Panc1 (cell line): ENCODE data around the gene KCNH1. TPM values are rescaled to one million over a fixed set of nuclear protein-coding genes. Genes with fewer than 3 reads are reported as not detected.

Experiments used
- ATAC-seq: fragments of 200-7000 bp; cut with Tn5 transposase; 2 replicates; pipeline ENCODE4 v1.9.1; 2020; ENCODE audit warnings: mild to moderate bottlenecking, moderate library complexity
- BruUV-seq: library from RNA; stranded (reverse); fragments of 400-500 nt; replicated peaks from 2 replicates; lab custom pipeline; 2021; lab: Mats Ljungman, UMichigan
- CTCF ChIA-PET: fragments of 300-600 bp; sonication (Branson Sonifier 250); formaldehyde crosslinking; loops from one replicate; lab custom pipeline; 2022; ENCODE audit warnings: antibody characterized with exemption; lab: Charles Lee
- POLR2A ChIA-PET: fragments of 300-600 bp; sonication (Branson Sonifier 250); formaldehyde crosslinking; loops from one replicate; lab custom pipeline; 2022; ENCODE audit warnings: antibody characterized with exemption; lab: Charles Lee
- DNase-seq: peaks from one replicate; pipeline ENCODE4 v3.0.0-alpha.2; 2010; ENCODE audit warnings: low read depth, low spot score
- H3K27ac ChIP-seq: 2 replicates; pipeline ENCODE4 v1.5.1; 2011; ENCODE audit warnings: mild to moderate bottlenecking, low read length, inconsistent platforms
- H3K27me3 ChIP-seq: fragments of 200-500 bp; sonication (Bioruptor generic); 2 replicates; pipeline ENCODE4 v1.6.0; 2014; ENCODE audit warnings: low read length, inconsistent platforms; ENCODE audit not compliant: control insufficient read depth, insufficient read depth
- H3K36me3 ChIP-seq: fragments of 200-500 bp; sonication (Bioruptor generic); 2 replicates; pipeline ENCODE4 v1.5.1; 2014; ENCODE audit warnings: inconsistent platforms, mild to moderate bottlenecking, low read length, moderate library complexity; ENCODE audit not compliant: control insufficient read depth, insufficient read depth
- H3K4me1 ChIP-seq: 2 replicates; pipeline ENCODE4 v1.5.1; 2011; ENCODE audit warnings: inconsistent platforms, mild to moderate bottlenecking, low read length, moderate library complexity; ENCODE audit not compliant: control insufficient read depth, insufficient read depth
- H3K4me3 ChIP-seq, 2 experiments: 2 replicates each; pipeline ENCODE4 v1.5.1; 2011 to 2012; ENCODE audit warnings: low read depth in 2 of 2, low read length in 2 of 2, mild to moderate bottlenecking in 2 of 2, inconsistent platforms in 1 of 2, moderate library complexity in 1 of 2
- H3K9me3 ChIP-seq: fragments of 200-500 bp; sonication (Bioruptor generic); 2 replicates; pipeline ENCODE4 v1.5.1; 2014; ENCODE audit warnings: low read depth, mild to moderate bottlenecking, inconsistent platforms, low read length, moderate library complexity; ENCODE audit not compliant: control insufficient read depth, insufficient read depth
- CTCF ChIP-seq: fragments of 450-650 bp; IDR thresholded peaks from 2 replicates; pipeline ENCODE4 v1.5.1; 2017; ENCODE audit warnings: mild to moderate bottlenecking
- POLR2AphosphoS5 ChIP-seq: IDR thresholded peaks from 2 replicates; pipeline ENCODE4 v1.6.1; 2012; ENCODE audit warnings: mild to moderate bottlenecking, low read depth, low read length, moderate library complexity
- REST ChIP-seq, 2 experiments: IDR thresholded peaks; 2 replicates each; pipeline ENCODE4 v1.6.1; 2011 to 2012; ENCODE audit warnings: low read depth in 2 of 2, control low read depth in 1 of 2, low read length in 1 of 2, mild to moderate bottlenecking in 1 of 2, moderate library complexity in 1 of 2; ENCODE audit not compliant: insufficient read depth in 1 of 2
- SIN3A ChIP-seq: IDR thresholded peaks from 2 replicates; pipeline ENCODE4 v1.6.1; 2012; ENCODE audit warnings: low read depth, mild to moderate bottlenecking, low read length, moderate library complexity, borderline replicate concordance; ENCODE audit not compliant: insufficient read depth
- TCF7L2 ChIP-seq: IDR thresholded peaks from 2 replicates; pipeline ENCODE4 v1.6.1; 2011; ENCODE audit warnings: mild to moderate bottlenecking, low read depth, low read length, inconsistent platforms
- in situ Hi-C: cut with HindIII; loops from 2 replicates; pipeline ENCODE4 v1.10.0; 2016; ENCODE audit warnings: low sequenced_read_pairs, low pct_unique_long_range_greater_than_20kb
- intact Hi-C: fragments of 100-400 bp; cut with micrococcal nuclease; formaldehyde crosslinking; loops from one replicate; pipeline ENCODE4 v1.10.0; 2022; ENCODE audit not compliant: unreplicated experiment
- total RNA-seq: library from RNA; stranded (reverse); gene quantifications from one replicate; pipeline ENCODE4 v1.2.1, GENCODE V29; 2021; ENCODE audit not compliant: unreplicated experiment

KCNH1 gene
- total RNA-seq, 1 experiment from 2014 or later: not detected

GRCh38 chr1:210900820-210901219, 233.1 kb downstream of the KCNH1 start:
- Histone ChIP-seq H3K4me1 (no peaks in the 10 kb centered on the region), H3K36me3 (no peaks in the 10 kb centered on the region), H3K9me3 (no peaks in the 10 kb centered on the region), H3K27me3 (no peaks in the 10 kb centered on the region), H3K27ac (no peak overlapping the region), H3K4me3 (no peak overlapping the region)
- in situ Hi-C loops: no loop called here
- ATAC-seq: no peak
- no peak for TF ChIP-seq CTCF
- no peak for TF ChIP-seq SIN3A
- no peak for TF ChIP-seq TCF7L2
- no peak for TF ChIP-seq REST (IDR thresholded peaks at IDR 0.05; ENCODE audit: insufficient read depth in 1 of 2, low read depth in 2 of 2, low read length in 1 of 2)
- no peak for TF ChIP-seq POLR2AphosphoS5
- no peak for DNase-seq
- no TSS peak for BruUV-seq
- ChIA-PET POLR2A (no interaction called here), CTCF (no interaction called here)
- intact Hi-C loops: no loop called here

GRCh38 chr1:210900079-210900478, 233.9 kb downstream of the KCNH1 start:
- no peak overlapping the region for H3K4me3 ChIP-seq
- DNase-seq: no peak
- ChIA-PET CTCF (no interaction called here), POLR2A (no interaction called here)
- intact Hi-C loops: no loop called here
- no peaks in the 10 kb centered on the region for H3K4me1 ChIP-seq
- no peak overlapping the region for H3K27ac ChIP-seq
- in situ Hi-C loops: no loop called here
- TF ChIP-seq REST (IDR thresholded peaks at IDR 0.05; ENCODE audit: insufficient read depth in 1 of 2, low read depth in 2 of 2, low read length in 1 of 2) (no peak), CTCF (no peak), TCF7L2 (no peak), SIN3A (no peak), POLR2AphosphoS5 (no peak)
- BruUV-seq: no TSS peak
- no peaks in the 10 kb centered on the region for H3K9me3 ChIP-seq
- ATAC-seq: no peak
- no peaks in the 10 kb centered on the region for H3K36me3 ChIP-seq
- no peaks in the 10 kb centered on the region for H3K27me3 ChIP-seq
